Measurements from ENCODE around the gene CETP. TPM values are rescaled to one million over a fixed set of nuclear protein-coding genes. Genes with fewer than 3 reads are reported as not detected.

CETP gene
- total and polyA plus RNA-seq, 2 of the 13 experiments (the other 11 are each of a cell fraction or from before 2014, with no cell fraction given), result 0.31 to 9.8 TPM

DNA sequence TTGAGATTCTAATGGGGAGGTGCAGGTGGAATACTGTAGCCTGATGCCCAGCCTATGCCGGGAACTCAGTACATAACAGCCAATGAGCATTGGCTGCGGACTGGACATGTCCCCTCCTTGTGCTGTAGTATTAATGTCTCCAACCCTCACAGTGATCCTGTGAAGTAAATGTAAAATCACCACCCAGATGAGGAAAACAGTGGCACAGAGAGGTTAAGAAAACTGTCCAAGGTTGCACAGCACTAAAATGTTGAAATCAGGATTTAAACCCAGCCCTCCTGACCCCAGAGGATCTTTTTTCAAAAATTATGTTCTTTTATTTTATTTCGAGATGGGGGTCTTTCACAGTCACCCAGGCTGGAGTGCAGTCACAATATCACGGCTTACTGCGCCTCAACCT lies 35.5 kb downstream of the CETP start (continued):
- TF ChIP-seq ZNF768 (CRISPR knock-in tag; IDR thresholded peaks at IDR 0.05), result peak; percentile 79; the same call in 1 of the 2 replicates
- TF ChIP-seq ZNF782 (CRISPR knock-in tag; IDR thresholded peaks at IDR 0.05; ENCODE audit: borderline replicate concordance), result no peak
- TF ChIP-seq ZMYM3 (CRISPR knock-in tag; IDR thresholded peaks at IDR 0.05), result 0 out of 2 replicates have a peak, but pooled peaks have one; percentile 34
- no peak for TF ChIP-seq ZNF496 (CRISPR knock-in tag; IDR thresholded peaks at IDR 0.05; ENCODE audit: insufficient replicate concordance)
- no peak for TF ChIP-seq ZNF12 (CRISPR knock-in tag; IDR thresholded peaks at IDR 0.05)
- TF ChIP-seq ZBTB7B (CRISPR knock-in tag; IDR thresholded peaks at IDR 0.05), result no peak

GRCh38 chr16:56997931-56998330 lies 36.2 kb downstream of the CETP start:
- no peak overlapping the region for H3K4me3 ChIP-seq (replicated peaks in 1 of 3; ENCODE audit: insufficient read depth in 1 of 3, low read depth in 2 of 3, low read length in 3 of 3)
- no peaks in the 10 kb centered on the region for H3K9me3 ChIP-seq (ENCODE audit: low read length)
- no peak overlapping the region for H3K4me2 ChIP-seq (ENCODE audit: low read depth, low read length)
- no peaks in the 10 kb centered on the region for H4K20me1 ChIP-seq (ENCODE audit: insufficient read depth, low read length)
- no peaks in the 10 kb centered on the region for H3K4me1 ChIP-seq (ENCODE audit: insufficient read depth, low read length)
- in situ Hi-C loops (cut with HindIII; ENCODE audit: extremely low pct_ligation_motif_present, low pct_unique_long_range_greater_than_20kb) (no loop called here), intact Hi-C loops (cut with micrococcal nuclease; ENCODE audit: unreplicated experiment) (no loop called here)
- no peak overlapping the region for H3K9ac ChIP-seq (ENCODE audit: insufficient read depth, low read depth, low read length)
- BruUV-seq (replicated peaks), result no TSS peak
- no peak for TF ChIP-seq KDM3A (CRISPR knock-in tag; IDR thresholded peaks at IDR 0.05; ENCODE audit: low read depth)
- no peak for TF ChIP-seq ZNF777 (CRISPR knock-in tag; IDR thresholded peaks at IDR 0.05)
- TF ChIP-seq NR1H2 (CRISPR knock-in tag; IDR thresholded peaks at IDR 0.05; ENCODE audit: borderline replicate concordance, low read depth), result no peak
- TF ChIP-seq ZNF577 (CRISPR knock-in tag; IDR thresholded peaks at IDR 0.05; ENCODE audit: borderline replicate concordance, low read depth), result no peak
- TF ChIP-seq MYC (CRISPR knock-in tag; IDR thresholded peaks at IDR 0.05; ENCODE audit: borderline replicate concordance), result no peak
- TF ChIP-seq PAF1 (CRISPR knock-in tag; IDR thresholded peaks at IDR 0.05), result no peak
- TF ChIP-seq, protein P1, sequence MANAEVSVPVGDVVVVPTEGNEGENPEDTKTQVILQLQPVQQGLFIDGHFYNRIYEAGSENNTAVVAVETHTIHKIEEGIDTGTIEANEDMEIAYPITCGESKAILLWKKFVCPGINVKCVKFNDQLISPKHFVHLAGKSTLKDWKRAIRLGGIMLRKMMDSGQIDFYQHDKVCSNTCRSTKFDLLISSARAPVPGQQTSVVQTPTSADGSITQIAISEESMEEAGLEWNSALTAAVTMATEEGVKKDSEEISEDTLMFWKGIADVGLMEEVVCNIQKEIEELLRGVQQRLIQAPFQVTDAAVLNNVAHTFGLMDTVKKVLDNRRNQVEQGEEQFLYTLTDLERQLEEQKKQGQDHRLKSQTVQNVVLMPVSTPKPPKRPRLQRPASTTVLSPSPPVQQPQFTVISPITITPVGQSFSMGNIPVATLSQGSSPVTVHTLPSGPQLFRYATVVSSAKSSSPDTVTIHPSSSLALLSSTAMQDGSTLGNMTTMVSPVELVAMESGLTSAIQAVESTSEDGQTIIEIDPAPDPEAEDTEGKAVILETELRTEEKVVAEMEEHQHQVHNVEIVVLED (CRISPR knock-in tag; IDR thresholded peaks at IDR 0.05; ENCODE audit: borderline replicate concordance), result no peak
- TF ChIP-seq, protein P2, sequence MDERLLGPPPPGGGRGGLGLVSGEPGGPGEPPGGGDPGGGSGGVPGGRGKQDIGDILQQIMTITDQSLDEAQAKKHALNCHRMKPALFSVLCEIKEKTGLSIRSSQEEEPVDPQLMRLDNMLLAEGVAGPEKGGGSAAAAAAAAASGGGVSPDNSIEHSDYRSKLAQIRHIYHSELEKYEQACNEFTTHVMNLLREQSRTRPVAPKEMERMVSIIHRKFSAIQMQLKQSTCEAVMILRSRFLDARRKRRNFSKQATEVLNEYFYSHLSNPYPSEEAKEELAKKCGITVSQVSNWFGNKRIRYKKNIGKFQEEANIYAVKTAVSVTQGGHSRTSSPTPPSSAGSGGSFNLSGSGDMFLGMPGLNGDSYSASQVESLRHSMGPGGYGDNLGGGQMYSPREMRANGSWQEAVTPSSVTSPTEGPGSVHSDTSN (CRISPR knock-in tag; IDR thresholded peaks at IDR 0.05), result no peak
- TF ChIP-seq TMF1 (CRISPR knock-in tag; IDR thresholded peaks at IDR 0.05; ENCODE audit: low read depth), result no peak
- no peak for TF ChIP-seq POLR2G (IDR thresholded peaks at IDR 0.05; ENCODE audit: low read depth, low read length)
- TF ChIP-seq, protein P3, sequence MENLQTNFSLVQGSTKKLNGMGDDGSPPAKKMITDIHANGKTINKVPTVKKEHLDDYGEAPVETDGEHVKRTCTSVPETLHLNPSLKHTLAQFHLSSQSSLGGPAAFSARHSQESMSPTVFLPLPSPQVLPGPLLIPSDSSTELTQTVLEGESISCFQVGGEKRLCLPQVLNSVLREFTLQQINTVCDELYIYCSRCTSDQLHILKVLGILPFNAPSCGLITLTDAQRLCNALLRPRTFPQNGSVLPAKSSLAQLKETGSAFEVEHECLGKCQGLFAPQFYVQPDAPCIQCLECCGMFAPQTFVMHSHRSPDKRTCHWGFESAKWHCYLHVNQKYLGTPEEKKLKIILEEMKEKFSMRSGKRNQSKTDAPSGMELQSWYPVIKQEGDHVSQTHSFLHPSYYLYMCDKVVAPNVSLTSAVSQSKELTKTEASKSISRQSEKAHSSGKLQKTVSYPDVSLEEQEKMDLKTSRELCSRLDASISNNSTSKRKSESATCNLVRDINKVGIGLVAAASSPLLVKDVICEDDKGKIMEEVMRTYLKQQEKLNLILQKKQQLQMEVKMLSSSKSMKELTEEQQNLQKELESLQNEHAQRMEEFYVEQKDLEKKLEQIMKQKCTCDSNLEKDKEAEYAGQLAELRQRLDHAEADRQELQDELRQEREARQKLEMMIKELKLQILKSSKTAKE (CRISPR knock-in tag; IDR thresholded peaks at IDR 0.05; ENCODE audit: borderline replicate concordance), result no peak
- TF ChIP-seq MEIS2 (CRISPR knock-in tag; IDR thresholded peaks at IDR 0.05), result no peak
- no peak for DNase-seq (ENCODE audit: low spot score)
- ATAC-seq, result no peak
- 0 out of 5 replicates have a peak, but pooled peaks cover 0 to 5% of the 10 kb centered on the region in 2 experiments for H3K27me3 ChIP-seq (ENCODE audit: control insufficient read depth in 1 of 2, insufficient read depth in 2 of 2, low read length in 2 of 2)
- H3K79me2 ChIP-seq (ENCODE audit: insufficient read depth, low read length), result no peaks in the 10 kb centered on the region
- POLR2A ChIA-PET, result no interaction called here
- WGBS (ENCODE audit: low lambda C conversion rate), result 49% methylated on average over 2 of the region's 3 CpGs
- CTCF ChIA-PET (ENCODE audit: low intra/inter-chr PET ratio, low total read pairs), result no interaction called here
- H3K27ac ChIP-seq (ENCODE audit: extremely low read length, insufficient read depth, low read length), result no peak overlapping the region
- no peaks in the 10 kb centered on the region for H3K36me3 ChIP-seq (replicated peaks in 1 of 2; ENCODE audit: control insufficient read depth in 1 of 2, insufficient read depth in 2 of 2, low read length in 2 of 2)
- no peak for FAIRE-seq
- H2AFZ ChIP-seq (ENCODE audit: low read length), result no peak overlapping the region
